NCI-H526 (cell line): Measurements from ENCODE around the gene LHFPL6.
"Not testable (repeated sequence)": the region's sequence is repeated elsewhere in the genome, so short reads cannot be mapped to it uniquely, and the experiment has no call there.

Experiments
- DNase-seq, 2 experiments: peaks; one replicate each; lab custom pipeline; 2025; lab: John Stamatoyannopoulos, UW

LHFPL6 gene

GRCh38 chr13:39347926-39348901 is 254.8 kb downstream of the LHFPL6 start:
- no peak for DNase-seq

DNA sequence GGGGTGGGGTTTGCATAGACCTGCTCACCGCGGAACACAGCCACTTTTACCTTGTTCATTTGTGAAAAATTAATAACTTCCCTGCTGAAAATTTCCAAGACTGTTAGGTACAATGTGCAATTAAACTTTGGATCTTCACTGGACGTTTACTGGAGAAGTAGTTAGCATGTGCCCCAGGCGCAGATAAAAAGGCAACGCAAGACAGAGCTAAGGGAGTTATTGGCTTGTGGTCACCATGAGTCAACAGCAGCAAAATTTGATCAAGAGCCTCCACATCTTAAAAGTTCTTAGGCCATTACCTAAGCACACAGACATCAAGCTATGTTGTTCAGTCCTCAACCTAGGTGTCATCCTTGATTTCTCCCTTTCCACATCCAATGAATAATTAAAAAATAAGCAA is 257.0 kb downstream of the LHFPL6 start:
- DNase-seq: no peak

GRCh38 chr13:39341251-39341650 is 261.7 kb downstream of the LHFPL6 start:
- no peak for DNase-seq

- not testable (repeated sequence) for DNase-seq
Observed at GRCh38 chr13:39338114-39338513, 264.9 kb downstream of the LHFPL6 start.

- no peak for DNase-seq
Observed at GRCh38 chr13:39336937-39337336, 266.1 kb downstream of the LHFPL6 start.

- DNase-seq: no peak
Observed at GRCh38 chr13:39336207-39336606, 266.8 kb downstream of the LHFPL6 start.

- DNase-seq: no peak
Observed at GRCh38 chr13:39335721-39336120, 267.3 kb downstream of the LHFPL6 start.

DNA sequence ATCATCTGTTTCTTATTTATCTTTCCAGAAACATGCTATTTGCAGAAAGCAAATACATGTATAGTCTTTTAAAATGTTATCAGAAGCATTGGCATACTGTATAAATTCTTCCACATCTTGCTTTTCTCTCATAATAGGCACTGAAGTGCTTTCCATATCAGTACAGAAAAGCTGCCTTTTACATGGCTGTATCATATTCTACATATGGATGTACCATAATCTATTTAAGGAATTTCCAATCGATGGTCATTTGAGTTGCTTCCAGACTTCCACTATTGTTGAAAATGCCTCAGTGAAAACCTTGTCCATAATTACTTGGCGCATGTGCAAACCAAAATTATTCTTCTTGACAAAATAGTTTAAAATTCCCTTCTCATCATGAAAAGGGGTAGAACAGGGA is 272.5 kb downstream of the LHFPL6 start:
- DNase-seq: no peak

DNA sequence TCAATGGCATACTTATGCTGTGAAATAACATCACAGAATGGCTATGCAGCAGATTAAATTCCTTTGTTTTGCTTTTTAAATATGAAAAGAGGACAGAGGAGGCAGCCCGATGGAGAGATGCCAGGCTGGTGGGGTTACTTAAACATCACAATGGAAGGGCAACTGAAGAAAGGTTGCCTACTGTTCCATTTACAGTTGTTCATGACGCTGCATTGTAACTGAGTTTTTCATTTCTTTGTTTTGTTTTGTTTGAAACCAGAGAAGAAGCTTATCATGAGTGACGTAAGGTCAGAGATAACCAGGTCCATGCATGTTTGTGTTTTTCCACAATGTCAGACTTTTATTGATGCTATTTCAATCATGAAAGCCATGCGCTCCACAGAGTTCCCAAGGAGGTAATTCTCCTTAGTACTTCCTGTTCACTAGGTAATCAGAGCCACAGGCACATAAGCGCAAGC is 273.8 kb downstream of the LHFPL6 start:
- no peak for DNase-seq

DNA sequence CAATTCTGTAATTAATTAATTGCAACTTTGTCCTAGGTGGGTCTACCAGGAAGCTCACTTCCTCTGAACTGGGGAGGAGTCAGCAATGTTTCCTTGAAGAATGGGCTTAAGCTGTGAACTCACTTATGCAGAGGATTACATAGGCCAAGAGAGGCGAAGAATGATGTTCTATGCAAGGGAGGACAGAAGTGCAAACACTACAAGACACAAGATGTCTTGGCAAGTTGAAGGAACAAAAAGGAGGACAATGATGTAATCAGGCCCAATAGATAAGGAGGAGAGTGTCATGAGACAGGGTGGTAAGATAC is 275.9 kb downstream of the LHFPL6 start:
- DNase-seq: no peak

- DNase-seq: no peak
Observed at GRCh38 chr13:39326469-39327171, 276.4 kb downstream of the LHFPL6 start.

DNA sequence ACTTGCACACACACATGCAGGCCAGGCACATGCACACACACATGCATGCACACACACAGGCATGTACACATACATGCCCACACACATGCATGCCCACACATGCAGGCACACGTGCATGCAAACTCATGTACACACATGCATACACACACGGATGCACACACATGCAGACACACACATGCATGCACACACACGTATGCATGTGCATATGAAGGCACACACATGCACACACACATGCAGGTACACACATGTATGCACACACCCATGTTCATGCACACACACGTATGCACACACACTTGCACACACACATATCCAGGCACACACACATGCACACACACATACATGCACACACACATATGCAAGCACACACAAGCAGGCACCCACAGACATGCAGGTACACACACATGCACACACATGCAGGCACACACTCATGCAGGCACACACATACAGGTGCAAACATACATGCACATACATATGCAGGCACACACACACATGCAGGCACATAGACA is 278.1 kb downstream of the LHFPL6 start:
- DNase-seq: no peak

DNA sequence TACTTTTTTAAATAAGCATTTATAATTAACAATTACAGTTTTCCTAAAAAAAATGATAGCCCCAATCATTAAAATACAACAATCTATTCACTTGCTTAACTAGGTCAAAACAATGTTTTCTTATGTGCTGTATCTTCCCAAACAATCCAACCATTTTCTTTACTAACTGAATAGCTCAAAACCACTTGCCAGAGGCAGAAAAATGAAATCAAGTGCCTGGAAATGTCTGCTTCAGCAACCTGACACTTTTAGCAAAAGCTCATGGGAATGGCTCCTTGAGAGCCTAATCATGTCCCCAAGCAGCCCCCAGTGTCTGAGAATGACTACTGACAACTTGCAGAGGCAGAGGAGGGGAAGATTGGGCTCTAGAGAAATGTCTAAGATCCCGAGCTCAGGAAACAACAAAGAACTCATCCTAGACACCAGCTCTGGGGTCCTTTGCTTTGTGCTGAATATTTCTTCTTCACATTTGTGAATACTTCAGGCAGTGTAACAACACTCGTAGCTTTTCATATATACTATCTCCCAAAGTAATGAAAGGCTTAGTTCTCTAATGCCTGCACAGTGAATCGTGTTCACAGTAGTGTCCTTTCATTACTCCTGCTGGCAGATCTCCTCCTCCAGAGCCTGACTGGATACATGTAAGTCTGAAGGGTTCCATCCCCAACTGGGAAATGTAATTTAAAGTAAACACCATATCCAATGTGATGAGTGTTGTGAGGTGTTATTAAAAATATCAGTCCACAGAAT is 280.0 kb downstream of the LHFPL6 start:
- DNase-seq: no peak

- DNase-seq: no peak
Observed at GRCh38 chr13:39321574-39321973, 281.4 kb downstream of the LHFPL6 start.

DNA sequence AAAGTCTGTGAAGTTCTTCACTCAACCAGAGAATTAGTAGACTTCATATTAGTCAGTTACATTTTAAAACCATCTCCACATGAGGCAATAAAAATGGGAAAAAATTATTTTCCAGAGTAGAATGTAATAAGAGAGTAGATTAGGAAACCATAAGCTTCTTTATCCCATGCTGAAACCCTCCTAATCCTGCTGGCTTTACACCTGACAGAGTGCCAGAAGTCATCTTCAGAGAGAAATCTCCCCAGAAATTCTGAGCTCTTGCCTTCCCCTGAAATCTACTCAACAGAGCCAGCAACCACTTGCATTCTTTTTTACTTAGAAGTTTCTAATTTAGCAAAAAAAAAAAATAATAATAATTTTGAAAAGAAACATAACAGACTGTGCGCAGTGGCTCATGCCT is 284.8 kb downstream of the LHFPL6 start:
- DNase-seq: no peak

- no peak for DNase-seq
Observed at GRCh38 chr13:39317291-39317690, 285.7 kb downstream of the LHFPL6 start.

GRCh38 chr13:39315796-39316195 is 287.2 kb downstream of the LHFPL6 start:
- DNase-seq: no peak

- peak in 1 of 2 experiments; percentile 12 for DNase-seq
Observed at GRCh38 chr13:39313721-39314120, 289.3 kb downstream of the LHFPL6 start.

- peak in 1 of 2 experiments; percentile 21 for DNase-seq
Observed at GRCh38 chr13:39312596-39312995, 290.4 kb downstream of the LHFPL6 start.

DNA sequence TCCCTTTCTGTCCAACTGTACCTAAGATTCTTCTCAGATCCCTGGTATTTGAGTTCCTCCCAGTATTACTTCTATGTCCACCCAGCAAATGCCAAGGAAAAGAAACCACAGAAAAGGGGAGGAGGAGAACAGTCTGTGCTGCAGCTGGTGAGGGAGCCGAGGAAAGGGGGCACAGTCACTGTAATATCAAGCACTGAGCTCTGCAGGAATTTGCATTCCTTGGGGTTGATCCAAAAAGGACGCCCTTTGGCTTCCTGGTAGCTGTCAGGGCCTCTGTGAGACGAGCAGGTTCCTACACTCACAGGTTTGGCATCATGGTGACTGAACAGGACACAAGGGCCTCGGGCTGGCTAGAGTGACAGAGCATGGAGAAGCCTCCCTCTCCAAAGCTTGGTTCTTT is 291.4 kb downstream of the LHFPL6 start:
- no peak for DNase-seq

DNA sequence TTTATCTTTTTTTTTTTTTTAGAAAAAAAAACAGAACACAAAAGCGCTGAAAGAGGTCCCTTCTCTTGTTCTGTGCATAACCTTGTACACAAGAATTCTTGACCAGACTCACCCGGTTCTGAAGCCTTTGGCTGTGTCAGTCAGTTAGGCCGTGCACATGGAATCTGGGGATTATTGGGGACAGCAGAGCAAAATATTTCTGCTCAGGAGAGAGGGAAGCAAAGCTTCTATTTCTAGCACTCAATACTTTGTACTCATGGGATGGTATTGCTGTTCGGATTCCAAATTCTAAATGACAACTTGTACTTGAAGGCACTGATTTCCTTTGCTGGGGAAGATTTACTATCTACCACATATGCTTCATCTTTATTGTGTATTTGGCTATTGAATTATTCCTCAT is 292.0 kb downstream of the LHFPL6 start:
- no peak for DNase-seq
